GM13976 (cell line): Measurements from ENCODE around the gene SMIM38.

Source experiments
- DNase-seq: peaks from one replicate; pipeline ENCODE4 v3.0.0; 2012; ENCODE audit warnings: low spot score
- CTCF ChIP-seq: IDR thresholded peaks from 2 replicates; pipeline ENCODE4 v1.5.1; 2012; ENCODE audit warnings: borderline replicate concordance, mild to moderate bottlenecking; ENCODE audit not compliant: insufficient read depth; ENCODE audit errors: extremely low read depth, missing control alignments, control extremely low read depth
- in situ Hi-C: fragments of 300-500 bp; cut with MboI; formaldehyde crosslinking; loops from one replicate; pipeline ENCODE4 v1.12.0; 2022; ENCODE audit warnings: low sequenced_read_pairs, mixed read lengths, inconsistent platforms; ENCODE audit not compliant: unreplicated experiment

The SMIM38 gene

GRCh38 chr11:69189059-69189458 lies 33.3 kb downstream of the SMIM38 start:
- DNase-seq, result no peak
- no peak for TF ChIP-seq CTCF
- in situ Hi-C loops, result no loop called here

GRCh38 chr11:69190796-69191536 lies 35.2 kb downstream of the SMIM38 start:
- in situ Hi-C loops, result no loop called here
- no peak for DNase-seq
- no peak for TF ChIP-seq CTCF

GRCh38 chr11:69192301-69192721 lies 36.6 kb downstream of the SMIM38 start:
- TF ChIP-seq CTCF, result no peak
- in situ Hi-C loops, result no loop called here
- no peak for DNase-seq

GRCh38 chr11:69193151-69193550 lies 37.4 kb downstream of the SMIM38 start:
- no peak for TF ChIP-seq CTCF
- in situ Hi-C loops, result no loop called here
- DNase-seq, result no peak

GRCh38 chr11:69193629-69194028 lies 37.9 kb downstream of the SMIM38 start:
- no peak for TF ChIP-seq CTCF
- in situ Hi-C loops, result no loop called here
- DNase-seq, result no peak

GRCh38 chr11:69194396-69194795 lies 38.7 kb downstream of the SMIM38 start:
- TF ChIP-seq CTCF, result no peak

More at GRCh38 chr11:69194396-69194795, 38.7 kb downstream of the SMIM38 start:
- DNase-seq, result no peak
- in situ Hi-C loops, result no loop called here
